Calu3 (cell line): ENCODE data around the gene CMIP. TPM values are rescaled to one million over a fixed set of nuclear protein-coding genes. Genes with fewer than 3 reads are reported as not detected.

Experiments
- BruUV-seq: library from RNA; stranded (reverse); fragments of 400-500 nt; replicated peaks from 2 replicates; lab custom pipeline; 2021; lab: Mats Ljungman, UMichigan
- CTCF ChIA-PET: fragments of 300-600 bp; sonication (Branson Sonifier 250); formaldehyde crosslinking; loops from one replicate; lab custom pipeline; 2022; ENCODE audit warnings: antibody characterized with exemption; lab: Charles Lee
- DNase-seq: peaks from one replicate; pipeline ENCODE4 v3.0.0; 2022
- H3K27ac Mint-ChIP-seq: one replicate; pipeline ENCODE4 v1.8.0; 2022; ENCODE audit warnings: mixed read lengths; ENCODE audit not compliant: unreplicated experiment
- H3K27me3 Mint-ChIP-seq: one replicate; pipeline ENCODE4 v1.8.0; 2022; ENCODE audit warnings: mixed read lengths; ENCODE audit not compliant: unreplicated experiment
- H3K36me3 Mint-ChIP-seq: one replicate; pipeline ENCODE4 v1.8.0; 2022; ENCODE audit warnings: mild to moderate bottlenecking, moderate library complexity, mixed read lengths; ENCODE audit not compliant: insufficient read depth, unreplicated experiment
- H3K4me1 Mint-ChIP-seq: one replicate; pipeline ENCODE4 v1.8.0; 2022; ENCODE audit warnings: mild to moderate bottlenecking, low read depth, mixed read lengths; ENCODE audit not compliant: unreplicated experiment
- H3K4me3 Mint-ChIP-seq: one replicate; pipeline ENCODE4 v1.8.0; 2022; ENCODE audit warnings: mild to moderate bottlenecking, low read depth, moderate library complexity, mixed read lengths; ENCODE audit not compliant: unreplicated experiment
- H3K9me3 Mint-ChIP-seq: one replicate; pipeline ENCODE4 v1.8.0; 2022; ENCODE audit warnings: low read depth, mixed read lengths; ENCODE audit not compliant: unreplicated experiment
- intact Hi-C: fragments of 100-400 bp; cut with micrococcal nuclease; formaldehyde crosslinking; loops from one replicate; pipeline ENCODE4 v1.10.0; 2022; ENCODE audit not compliant: unreplicated experiment
- total RNA-seq: library from RNA; stranded (reverse); gene quantifications from 2 replicates; pipeline ENCODE4 v1.2.3, GENCODE V29; 2022
- TF ChIP-seq, protein P1 (sequence below): fragments of 200-600 bp; IDR thresholded peaks from one replicate; pipeline ENCODE4 v1.8.0; 2022; ENCODE audit warnings: antibody characterized with exemption; ENCODE audit not compliant: unreplicated experiment

The CMIP gene
- total RNA-seq, 1 experiment from 2014 or later, result 82.7 TPM

DNA sequence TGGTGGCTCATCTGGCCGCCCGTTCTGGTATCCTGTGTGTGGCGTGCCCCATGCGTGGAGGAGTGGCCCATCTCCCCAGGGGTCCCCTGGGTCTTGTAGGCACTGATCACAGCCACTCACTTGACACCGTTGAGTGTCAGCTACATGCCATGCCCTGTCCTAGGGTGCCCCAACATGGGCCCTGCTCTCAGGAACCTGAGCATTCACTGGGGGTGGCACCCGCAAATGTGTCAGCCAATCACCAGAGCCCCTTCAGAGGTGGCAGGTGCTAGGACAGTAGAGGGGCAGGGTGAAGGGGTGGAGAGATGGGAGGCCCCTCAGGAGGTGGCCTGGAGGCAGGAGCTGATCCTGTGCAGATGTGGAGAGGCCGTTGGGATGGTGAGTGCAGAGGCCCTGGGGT, 27.8 kb downstream of the CMIP start:
- Mint-ChIP-seq H3K9me3 (no peaks in the 10 kb centered on the region), H3K4me3 (no peak overlapping the region), H3K36me3 (peaks cover 10% of the 10 kb centered on the region), H3K27ac (no peak overlapping the region), H3K27me3 (no peaks in the 10 kb centered on the region), H3K4me1 (peaks cover 21% of the 10 kb centered on the region)
- CTCF ChIA-PET, result no interaction called here
- DNase-seq, result no peak
- no TSS peak for BruUV-seq
- intact Hi-C loops, result no loop called here
- TF ChIP-seq, protein P1, sequence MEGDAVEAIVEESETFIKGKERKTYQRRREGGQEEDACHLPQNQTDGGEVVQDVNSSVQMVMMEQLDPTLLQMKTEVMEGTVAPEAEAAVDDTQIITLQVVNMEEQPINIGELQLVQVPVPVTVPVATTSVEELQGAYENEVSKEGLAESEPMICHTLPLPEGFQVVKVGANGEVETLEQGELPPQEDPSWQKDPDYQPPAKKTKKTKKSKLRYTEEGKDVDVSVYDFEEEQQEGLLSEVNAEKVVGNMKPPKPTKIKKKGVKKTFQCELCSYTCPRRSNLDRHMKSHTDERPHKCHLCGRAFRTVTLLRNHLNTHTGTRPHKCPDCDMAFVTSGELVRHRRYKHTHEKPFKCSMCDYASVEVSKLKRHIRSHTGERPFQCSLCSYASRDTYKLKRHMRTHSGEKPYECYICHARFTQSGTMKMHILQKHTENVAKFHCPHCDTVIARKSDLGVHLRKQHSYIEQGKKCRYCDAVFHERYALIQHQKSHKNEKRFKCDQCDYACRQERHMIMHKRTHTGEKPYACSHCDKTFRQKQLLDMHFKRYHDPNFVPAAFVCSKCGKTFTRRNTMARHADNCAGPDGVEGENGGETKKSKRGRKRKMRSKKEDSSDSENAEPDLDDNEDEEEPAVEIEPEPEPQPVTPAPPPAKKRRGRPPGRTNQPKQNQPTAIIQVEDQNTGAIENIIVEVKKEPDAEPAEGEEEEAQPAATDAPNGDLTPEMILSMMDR, result no peak

DNA sequence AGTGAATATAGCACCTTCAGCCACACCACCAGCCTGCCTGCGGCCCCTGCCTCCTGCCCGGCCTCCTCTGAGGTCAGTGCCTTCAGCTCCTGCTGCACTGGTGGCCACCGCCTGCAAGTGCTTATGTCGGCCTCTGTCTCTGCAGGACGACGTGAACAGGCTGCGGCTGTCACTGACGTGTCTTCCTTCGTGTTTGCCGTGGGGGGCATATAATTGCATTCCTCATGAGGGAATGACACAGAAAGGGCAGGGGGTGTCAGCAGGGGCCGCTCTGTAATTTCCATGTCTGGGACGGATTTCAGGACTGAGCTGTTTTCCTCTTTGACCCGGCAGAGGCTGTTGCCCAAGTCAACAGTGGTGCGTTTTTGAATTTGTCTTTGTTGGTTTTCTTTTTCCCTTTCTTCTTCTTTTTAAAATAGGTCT, 28.5 kb downstream of the CMIP start:
- Mint-ChIP-seq H3K27me3 (no peaks in the 10 kb centered on the region), H3K27ac (no peak overlapping the region), H3K4me1 (peaks cover 21% of the 10 kb centered on the region), H3K36me3 (peaks cover 10% of the 10 kb centered on the region), H3K4me3 (no peak overlapping the region), H3K9me3 (no peaks in the 10 kb centered on the region)
- BruUV-seq, result no TSS peak
- intact Hi-C loops, result no loop called here
- DNase-seq, result no peak
- TF ChIP-seq, protein P1, result no peak
- CTCF ChIA-PET, result interaction anchor here (0.7 kb wide), 1 partner anchor 12 kb away, joined by 3 read pairs; no protein-coding TSS in a partner anchor

DNA sequence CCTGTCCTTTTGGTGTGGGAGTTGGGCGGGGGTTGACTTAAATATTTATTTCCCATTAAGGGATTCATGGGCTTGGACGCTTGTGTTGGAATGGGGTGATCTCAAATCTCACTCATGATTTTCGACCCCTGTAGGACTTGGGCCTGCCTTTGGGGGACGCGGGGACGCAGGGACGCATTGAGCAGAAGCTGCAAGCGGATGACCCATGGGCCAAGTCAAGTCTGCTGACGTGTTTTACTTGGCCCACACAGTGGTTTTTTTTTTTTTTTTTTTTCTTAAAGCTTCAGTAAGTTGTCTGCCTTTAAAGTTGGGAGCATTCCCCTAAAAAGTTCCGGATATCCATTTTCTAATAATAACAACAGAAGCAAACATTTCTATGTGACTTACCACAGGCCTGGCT, 28.9 kb downstream of the CMIP start:
- peaks cover 10% of the 10 kb centered on the region for H3K36me3 Mint-ChIP-seq
- BruUV-seq, result no TSS peak
- intact Hi-C loops, result no loop called here
- no peaks in the 10 kb centered on the region for H3K9me3 Mint-ChIP-seq
- TF ChIP-seq, protein P1, result no peak
- H3K4me3 Mint-ChIP-seq, result no peak overlapping the region
- no peak for DNase-seq
- no peak overlapping the region for H3K27ac Mint-ChIP-seq
- H3K27me3 Mint-ChIP-seq, result no peaks in the 10 kb centered on the region
- H3K4me1 Mint-ChIP-seq, result peaks cover 21% of the 10 kb centered on the region
- CTCF ChIA-PET, result interaction anchor here (0.7 kb wide), 2 partner anchors 9 to 11 kb away, joined by 3 read pairs; no protein-coding TSS in a partner anchor

DNA sequence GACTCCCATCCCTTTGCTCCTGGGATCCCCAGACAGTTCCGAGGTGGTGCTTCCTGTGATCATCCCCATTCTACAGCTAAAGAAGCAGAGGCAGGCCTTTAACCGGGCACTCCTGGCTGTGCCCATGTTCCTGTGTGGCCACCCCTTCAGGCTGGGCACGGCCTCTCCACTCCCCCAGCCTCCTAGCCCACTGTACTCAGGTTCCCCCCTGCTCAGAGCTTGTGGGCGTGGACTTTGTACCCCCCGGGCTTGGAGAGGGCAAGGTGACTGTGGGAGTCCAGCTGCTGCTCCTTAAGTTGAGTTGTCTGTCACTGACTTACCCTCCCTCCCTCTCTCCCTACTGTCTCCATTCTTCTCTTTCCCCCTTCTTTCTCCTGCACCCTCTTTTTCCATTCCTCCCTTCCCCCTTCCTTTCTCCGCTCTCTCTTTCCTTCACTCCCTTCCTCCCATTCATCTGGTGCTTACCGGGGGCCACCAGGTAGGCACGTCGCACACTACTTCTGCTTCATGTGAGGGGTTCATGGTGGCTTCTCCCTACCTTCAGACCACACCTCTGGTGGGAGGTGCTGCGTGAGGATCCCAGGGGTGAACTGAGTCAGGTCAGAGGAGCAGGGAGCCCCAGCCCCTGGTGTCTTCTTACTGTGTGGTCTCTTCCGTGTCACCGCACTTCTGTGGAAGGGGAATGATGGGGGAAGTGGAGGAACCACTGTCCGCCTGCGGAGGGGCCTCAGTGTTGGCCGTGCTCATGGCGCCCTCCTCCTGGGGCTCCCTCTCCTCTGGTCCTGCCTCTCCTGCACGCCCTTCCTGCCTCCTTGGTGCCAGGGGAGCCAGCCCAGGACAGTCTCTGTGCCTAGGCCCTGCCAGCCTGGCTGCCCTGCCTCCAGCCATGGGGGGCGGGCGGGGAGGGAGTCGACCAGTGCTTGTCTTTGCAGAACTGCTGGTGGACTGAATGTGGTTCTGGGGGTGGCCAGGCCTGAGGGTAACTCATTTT, 29.7 kb downstream of the CMIP start:
- no TSS peak for BruUV-seq
- intact Hi-C loops, result no loop called here
- CTCF ChIA-PET, result interaction anchor here (0.7 kb wide), 2 partner anchors 10 to 11 kb away, joined by 3 read pairs; no protein-coding TSS in a partner anchor
- no peaks in the 10 kb centered on the region for H3K27me3 Mint-ChIP-seq
- H3K27ac Mint-ChIP-seq, result no peak overlapping the region
- no peak overlapping the region for H3K4me3 Mint-ChIP-seq
- no peak for DNase-seq
- TF ChIP-seq, protein P1, result no peak
- peaks cover 20% of the 10 kb centered on the region for H3K4me1 Mint-ChIP-seq
- peaks cover 10% of the 10 kb centered on the region for H3K36me3 Mint-ChIP-seq
- no peaks in the 10 kb centered on the region for H3K9me3 Mint-ChIP-seq
